Measurements from ENCODE around the gene KLHL3. TPM values are rescaled to one million over a fixed set of nuclear protein-coding genes. Genes with fewer than 3 reads are reported as not detected.

KLHL3 gene
- total and polyA plus RNA-seq, 5 donors: 13.1 to 57.7 (median 40.2) TPM

- Histone ChIP-seq H3K4me1 (ENCODE audit: control insufficient read depth, insufficient read depth, low read length) (peaks cover 9% of the 10 kb centered on the region), H3K27me3 (ENCODE audit: control insufficient read depth, insufficient read depth) (no peaks in the 10 kb centered on the region), H3K4me3 (ENCODE audit: low read length) (no peak overlapping the region), H3K9me3 (ENCODE audit: control insufficient read depth, low read length) (no peaks in the 10 kb centered on the region), H3K27ac (ENCODE audit: low read length) (peak overlapping the region; percentile 82)
- DNase-seq: peak; percentile 20 to 53 (median 52)
- intact Hi-C loops (cut with DNase I): no loop called here
- WGBS: 29% methylated on average over 3 of the region's 3 CpGs
- peak; percentile 93 to 94 for ATAC-seq
These were observed 70.0 kb downstream of the KLHL3 start for GRCh38 chr5:137665678-137666460.

- peak; percentile 69 to 87 (median 70) for DNase-seq
- 10% methylated on average over 6 of the region's 6 CpGs for WGBS
- H3K27ac ChIP-seq (ENCODE audit: low read length): no peak overlapping the region
These were observed 75.5 kb downstream of the KLHL3 start for GRCh38 chr5:137660349-137660817.

GRCh38 chr5:137659209-137659608 lies 76.7 kb downstream of the KLHL3 start:
- Histone ChIP-seq H3K27me3 (ENCODE audit: control insufficient read depth, insufficient read depth) (no peaks in the 10 kb centered on the region), H3K9me3 (ENCODE audit: control insufficient read depth, low read length) (no peaks in the 10 kb centered on the region), H3K4me3 (ENCODE audit: low read length) (no peak overlapping the region), H3K4me1 (ENCODE audit: control insufficient read depth, insufficient read depth, low read length) (no peaks in the 10 kb centered on the region), H3K27ac (ENCODE audit: low read length) (no peak overlapping the region)
- ATAC-seq (peak; percentile 56 to 67), DNase-seq (peak in 1 of 3 donors; percentile 40)
- intact Hi-C loops (cut with DNase I): no loop called here

More at GRCh38 chr5:137660349-137660817, 75.5 kb downstream of the KLHL3 start:
- ATAC-seq: peak; percentile 82 to 90
- intact Hi-C loops (cut with DNase I): loop anchor here (5.0 kb wide), 1 partner anchor 82 kb away; no protein-coding TSS in a partner anchor
- no peak overlapping the region for H3K4me3 ChIP-seq (ENCODE audit: low read length)
- H3K4me1 ChIP-seq (ENCODE audit: control insufficient read depth, insufficient read depth, low read length): no peaks in the 10 kb centered on the region
- no peaks in the 10 kb centered on the region for H3K27me3 ChIP-seq (ENCODE audit: control insufficient read depth, insufficient read depth)
- H3K9me3 ChIP-seq (ENCODE audit: control insufficient read depth, low read length): no peaks in the 10 kb centered on the region

- no peak overlapping the region for H3K4me3 ChIP-seq (ENCODE audit: low read length)
- WGBS: 93% methylated on average over 1 of the region's 1 CpG
- DNase-seq (no peak), ATAC-seq (no peak)
- H3K4me1 ChIP-seq (ENCODE audit: control insufficient read depth, insufficient read depth, low read length): no peaks in the 10 kb centered on the region
- intact Hi-C loops (cut with DNase I): no loop called here
- no peak overlapping the region for H3K27ac ChIP-seq (ENCODE audit: low read length)
- H3K9me3 ChIP-seq (ENCODE audit: control insufficient read depth, low read length): no peaks in the 10 kb centered on the region
- no peaks in the 10 kb centered on the region for H3K27me3 ChIP-seq (ENCODE audit: control insufficient read depth, insufficient read depth)
These were observed 77.6 kb downstream of the KLHL3 start for GRCh38 chr5:137658324-137658723.

GRCh38 chr5:137657073-137657472 lies 78.8 kb downstream of the KLHL3 start:
- WGBS: 35% methylated on average over 3 of the region's 3 CpGs
- Histone ChIP-seq H3K4me1 (ENCODE audit: control insufficient read depth, insufficient read depth, low read length) (no peaks in the 10 kb centered on the region), H3K27me3 (ENCODE audit: control insufficient read depth, insufficient read depth) (no peaks in the 10 kb centered on the region), H3K27ac (ENCODE audit: low read length) (no peak overlapping the region), H3K4me3 (ENCODE audit: low read length) (no peak overlapping the region), H3K9me3 (ENCODE audit: control insufficient read depth, low read length) (no peaks in the 10 kb centered on the region)
- DNase-seq (no peak), ATAC-seq (no peak)
- intact Hi-C loops (cut with DNase I): no loop called here

GRCh38 chr5:137656558-137656957 lies 79.3 kb downstream of the KLHL3 start:
- Histone ChIP-seq H3K4me1 (ENCODE audit: control insufficient read depth, insufficient read depth, low read length) (no peaks in the 10 kb centered on the region), H3K27ac (ENCODE audit: low read length) (no peak overlapping the region), H3K9me3 (ENCODE audit: control insufficient read depth, low read length) (no peaks in the 10 kb centered on the region), H3K27me3 (ENCODE audit: control insufficient read depth, insufficient read depth) (no peaks in the 10 kb centered on the region), H3K4me3 (ENCODE audit: low read length) (no peak overlapping the region)
- ATAC-seq (no peak), DNase-seq (no peak)
- intact Hi-C loops (cut with DNase I): no loop called here
- 96% methylated on average over 2 of the region's 2 CpGs for WGBS

- peaks cover 2% of the 10 kb centered on the region for H3K4me1 ChIP-seq (ENCODE audit: control insufficient read depth, insufficient read depth, low read length)
- no peaks in the 10 kb centered on the region for H3K9me3 ChIP-seq (ENCODE audit: control insufficient read depth, low read length)
- WGBS: 86% methylated on average over 3 of the region's 3 CpGs
- intact Hi-C loops (cut with DNase I): no loop called here
- no peak overlapping the region for H3K4me3 ChIP-seq (ENCODE audit: low read length)
- ATAC-seq: no peak
- H3K27me3 ChIP-seq (ENCODE audit: control insufficient read depth, insufficient read depth): no peaks in the 10 kb centered on the region
- no peak for DNase-seq
- no peak overlapping the region for H3K27ac ChIP-seq (ENCODE audit: low read length)
These were observed 84.9 kb downstream of the KLHL3 start for GRCh38 chr5:137651022-137651421.

GRCh38 chr5:137649228-137649935 lies 86.5 kb downstream of the KLHL3 start:
- no peak overlapping the region for H3K27ac ChIP-seq (ENCODE audit: low read length)
- WGBS: 63% methylated on average over 3 of the region's 3 CpGs
- DNase-seq (peak in 1 of 3 donors; percentile 55), ATAC-seq (peak; percentile 64 to 66)
- H3K27me3 ChIP-seq (ENCODE audit: control insufficient read depth, insufficient read depth): no peaks in the 10 kb centered on the region
- H3K4me3 ChIP-seq (ENCODE audit: low read length): no peak overlapping the region
- intact Hi-C loops (cut with DNase I): no loop called here
- H3K4me1 ChIP-seq (ENCODE audit: control insufficient read depth, insufficient read depth, low read length): peaks cover 2% of the 10 kb centered on the region
- H3K9me3 ChIP-seq (ENCODE audit: control insufficient read depth, low read length): no peaks in the 10 kb centered on the region

- 72% methylated on average over 5 of the region's 5 CpGs for WGBS
- ATAC-seq (peak; percentile 43 to 53), DNase-seq (no peak)
- Histone ChIP-seq H3K27ac (ENCODE audit: low read length) (no peak overlapping the region), H3K27me3 (ENCODE audit: control insufficient read depth, insufficient read depth) (no peaks in the 10 kb centered on the region), H3K4me3 (ENCODE audit: low read length) (no peak overlapping the region), H3K4me1 (ENCODE audit: control insufficient read depth, insufficient read depth, low read length) (peaks cover 2% of the 10 kb centered on the region), H3K9me3 (ENCODE audit: control insufficient read depth, low read length) (no peaks in the 10 kb centered on the region)
- intact Hi-C loops (cut with DNase I): no loop called here
These were observed 87.5 kb downstream of the KLHL3 start for GRCh38 chr5:137648361-137648760.

DNA sequence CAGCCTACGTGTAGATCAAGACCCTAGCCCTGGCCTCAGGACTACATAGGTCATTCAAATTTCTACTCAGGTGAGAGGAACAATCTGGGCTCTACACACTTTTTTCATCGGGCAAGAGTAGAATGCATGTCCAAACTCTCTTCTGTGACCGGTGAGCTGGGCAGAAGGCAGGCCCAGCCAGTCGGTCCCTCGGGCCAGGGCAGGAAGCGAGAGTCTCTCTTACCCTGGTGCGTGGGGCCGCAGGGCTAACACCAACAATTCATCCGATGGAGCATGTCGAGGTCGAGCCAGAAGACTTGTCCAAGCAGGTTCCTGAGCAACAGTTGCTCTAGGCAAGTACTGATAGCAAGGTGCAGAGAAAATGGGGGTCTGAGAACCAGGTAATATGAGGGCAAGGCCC lies 88.5 kb downstream of the KLHL3 start:
- WGBS: 95% methylated on average over 11 of the region's 11 CpGs
- intact Hi-C loops (cut with DNase I): no loop called here
- ATAC-seq: no peak
- Histone ChIP-seq H3K27me3 (ENCODE audit: control insufficient read depth, insufficient read depth) (no peaks in the 10 kb centered on the region), H3K4me3 (ENCODE audit: low read length) (no peak overlapping the region), H3K4me1 (ENCODE audit: control insufficient read depth, insufficient read depth, low read length) (peaks cover 2% of the 10 kb centered on the region), H3K9me3 (ENCODE audit: control insufficient read depth, low read length) (no peaks in the 10 kb centered on the region), H3K27ac (ENCODE audit: low read length) (no peak overlapping the region)
- DNase-seq: no peak

- no peak overlapping the region for H3K27ac ChIP-seq (ENCODE audit: low read length)
- no peaks in the 10 kb centered on the region for H3K27me3 ChIP-seq (ENCODE audit: control insufficient read depth, insufficient read depth)
- DNase-seq (no peak), ATAC-seq (no peak)
- WGBS: 70% methylated on average over 2 of the region's 2 CpGs
- peaks cover 2% of the 10 kb centered on the region for H3K4me1 ChIP-seq (ENCODE audit: control insufficient read depth, insufficient read depth, low read length)
- H3K4me3 ChIP-seq (ENCODE audit: low read length): no peak overlapping the region
- intact Hi-C loops (cut with DNase I): no loop called here
- H3K9me3 ChIP-seq (ENCODE audit: control insufficient read depth, low read length): no peaks in the 10 kb centered on the region
These were observed 89.1 kb downstream of the KLHL3 start for GRCh38 chr5:137646761-137647160.

Measured in right cardiac atrium (tissue), 5 donors.